GM19099 (cell line): ENCODE data around the gene PEX19.

Experiments
- POLR2A ChIP-seq: IDR thresholded peaks from 3 replicates; pipeline ENCODE4 v1.6.1; 2011; ENCODE audit warnings: low read depth; ENCODE audit not compliant: insufficient read length; ENCODE audit errors: extremely low read depth

Gene PEX19

GRCh38 chr1:160257411-160258015 lies 27.4 kb downstream of the PEX19 start:
- TF ChIP-seq POLR2A = no peak

GRCh38 chr1:160256396-160257046 lies 28.4 kb downstream of the PEX19 start:
- TF ChIP-seq POLR2A = no peak

- no peak for TF ChIP-seq POLR2A
These were observed 29.1 kb downstream of the PEX19 start for GRCh38 chr1:160255781-160256300.

GRCh38 chr1:160251687-160252526 lies 33.0 kb downstream of the PEX19 start:
- TF ChIP-seq POLR2A = no peak

GRCh38 chr1:160251011-160251410 lies 33.9 kb downstream of the PEX19 start:
- TF ChIP-seq POLR2A = no peak

DNA sequence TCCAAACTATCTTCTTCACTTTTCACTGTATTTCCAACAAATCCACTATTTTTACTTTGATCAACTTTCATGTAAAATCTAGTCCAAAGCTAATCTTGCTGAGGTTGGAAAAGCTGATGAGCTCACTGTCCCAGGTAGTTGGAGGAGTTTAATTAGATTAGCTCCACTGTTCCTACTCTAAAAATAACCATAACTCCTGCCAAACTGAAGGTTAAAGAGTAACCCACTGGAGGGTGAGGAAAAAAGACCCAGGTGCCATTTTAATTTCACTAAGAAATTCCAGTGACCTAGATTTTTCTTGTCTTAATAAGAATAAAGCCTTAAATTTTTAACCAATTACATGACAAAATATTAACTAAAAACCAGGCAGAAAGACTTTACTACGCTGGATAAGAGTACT lies 37.9 kb downstream of the PEX19 start:
- no peak for TF ChIP-seq POLR2A

DNA sequence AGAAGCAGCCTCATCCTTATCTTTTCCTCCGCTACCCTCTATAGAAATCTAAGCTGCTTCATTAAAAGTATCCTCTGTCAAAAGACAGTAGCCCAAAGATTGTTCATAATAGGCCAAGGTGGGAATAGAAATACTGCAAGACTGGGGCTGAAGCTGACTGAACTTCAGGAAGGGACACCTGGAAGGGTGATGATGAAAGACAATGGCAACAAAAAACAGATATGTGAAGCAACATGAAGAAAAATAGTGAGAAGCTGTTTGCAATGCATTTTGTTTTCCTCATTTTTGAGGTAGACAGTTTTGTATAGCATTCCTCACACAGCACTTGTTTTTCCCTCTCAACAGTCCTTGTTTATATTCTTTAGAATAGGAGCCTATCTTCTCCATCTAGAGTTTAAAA lies 39.5 kb downstream of the PEX19 start:
- TF ChIP-seq POLR2A = no peak

DNA sequence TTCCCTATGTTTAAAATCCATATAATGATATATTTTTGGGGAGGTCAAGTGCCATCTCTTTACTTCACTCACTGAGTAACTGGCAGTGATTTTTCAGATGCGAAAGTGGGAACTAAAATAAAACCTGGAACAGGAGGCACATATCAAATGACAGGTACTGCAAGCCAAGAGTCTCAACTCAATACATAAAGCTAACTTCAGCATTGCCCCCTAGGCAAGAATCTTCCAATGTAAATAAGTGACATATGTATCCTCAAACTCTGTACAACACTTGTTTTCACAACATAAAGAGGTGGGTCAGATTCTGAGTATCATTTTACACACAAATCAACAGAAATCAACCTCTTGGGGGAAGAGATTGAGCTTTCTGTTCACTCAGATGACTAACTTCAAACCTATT lies 40.7 kb downstream of the PEX19 start:
- TF ChIP-seq POLR2A = no peak

DNA sequence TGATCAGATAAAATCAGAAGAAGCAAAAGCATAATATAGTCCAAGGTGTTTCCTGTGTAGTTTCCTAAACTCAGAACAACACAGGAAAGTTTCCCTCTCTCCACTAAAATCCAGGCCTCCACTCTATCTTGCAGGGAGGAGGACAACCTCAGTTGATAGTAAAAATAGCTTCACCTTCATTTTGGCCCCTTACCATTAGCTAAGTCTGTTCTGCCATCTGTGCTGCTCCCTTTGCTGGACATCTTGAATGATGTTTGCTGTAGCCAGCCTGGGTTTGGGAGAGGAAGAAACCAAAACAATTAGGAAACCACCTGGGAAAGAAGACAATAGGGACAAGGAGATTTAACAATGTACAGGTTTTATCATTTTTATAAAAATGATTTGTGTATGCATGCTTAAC lies 41.2 kb downstream of the PEX19 start:
- no peak for TF ChIP-seq POLR2A

- no peak for TF ChIP-seq POLR2A
These were observed 45.2 kb downstream of the PEX19 start for GRCh38 chr1:160239582-160240299.

DNA sequence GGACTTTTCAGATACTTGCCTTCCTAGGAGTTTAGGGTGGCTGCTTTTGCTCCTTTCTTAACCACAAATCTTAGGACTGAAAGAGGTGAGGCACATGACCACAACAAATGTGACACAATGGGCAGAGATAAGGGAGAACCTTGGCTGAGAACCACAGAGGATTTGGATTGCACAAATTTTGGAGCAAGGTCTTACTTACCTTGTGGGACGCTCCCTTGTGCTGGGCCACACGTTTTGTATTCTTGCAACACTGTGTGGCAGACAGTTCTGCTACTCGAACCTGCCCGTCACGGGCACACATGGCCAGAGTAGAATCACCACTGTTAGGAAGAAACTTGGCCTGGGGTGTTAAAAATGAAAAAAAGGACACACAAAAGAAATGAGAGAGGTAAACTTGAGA lies 46.5 kb downstream of the PEX19 start:
- TF ChIP-seq POLR2A = no peak

- no peak for TF ChIP-seq POLR2A
These were observed 47.4 kb downstream of the PEX19 start for GRCh38 chr1:160237558-160237957.

DNA sequence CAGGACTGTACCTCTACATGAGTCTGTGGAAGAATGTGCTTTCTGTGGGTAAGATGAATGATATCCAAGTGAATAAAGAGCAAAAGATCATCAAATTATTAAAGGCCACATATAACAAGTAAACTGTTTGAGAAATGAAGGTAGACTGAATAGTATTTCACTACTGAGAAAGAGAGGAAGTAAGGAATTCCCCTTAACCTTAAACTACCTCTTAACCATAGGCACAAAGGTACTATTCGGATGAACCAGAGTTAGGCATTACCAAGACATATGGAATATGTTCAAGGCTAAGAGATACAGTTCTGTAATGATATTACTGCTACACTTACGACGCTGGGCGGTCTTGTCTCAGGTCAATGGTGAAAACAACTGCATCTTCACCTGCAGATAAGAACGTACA lies 48.1 kb downstream of the PEX19 start:
- no peak for TF ChIP-seq POLR2A

DNA sequence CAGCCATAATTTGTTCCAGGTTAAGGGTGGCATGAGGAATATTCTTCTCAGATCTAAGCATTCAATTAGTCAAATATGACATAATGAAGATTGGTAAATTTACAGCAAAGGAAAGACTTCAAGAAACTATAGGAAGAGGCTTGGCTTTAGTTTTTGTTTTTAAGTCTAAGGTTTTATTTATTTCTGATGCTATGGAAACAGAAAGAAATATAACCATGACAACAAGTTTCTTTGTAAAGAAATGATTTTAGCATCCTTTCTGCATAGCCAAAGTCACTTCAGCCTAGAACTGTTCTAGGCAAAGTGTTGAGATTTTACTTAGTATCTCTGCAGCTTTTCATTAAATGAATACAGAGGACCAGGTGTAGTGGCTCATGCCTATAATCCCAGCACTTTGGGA lies 52.0 kb downstream of the PEX19 start:
- TF ChIP-seq POLR2A = no peak

GRCh38 chr1:160228431-160228830 lies 56.5 kb downstream of the PEX19 start:
- no peak for TF ChIP-seq POLR2A

DNA sequence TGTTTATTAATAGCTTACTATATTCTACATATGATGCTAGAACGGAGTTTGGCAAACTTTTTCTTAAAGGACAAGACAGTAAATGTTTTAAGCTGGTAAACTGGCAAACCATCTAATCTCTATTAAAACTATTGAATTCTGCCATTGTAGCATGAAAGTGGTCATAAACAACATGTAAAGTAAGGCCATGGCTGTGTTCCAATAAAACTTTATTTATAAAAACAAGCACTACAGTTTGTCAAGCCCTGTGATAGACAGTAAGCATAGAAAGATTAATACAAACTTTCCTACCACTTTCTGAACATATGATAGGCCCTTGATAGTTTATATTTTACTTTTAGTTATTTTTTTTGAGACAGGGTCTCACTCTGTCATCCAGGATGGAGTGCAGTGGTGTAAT lies 57.4 kb downstream of the PEX19 start:
- TF ChIP-seq POLR2A = no peak

GRCh38 chr1:160227034-160227433 lies 57.9 kb downstream of the PEX19 start:
- no peak for TF ChIP-seq POLR2A
